T1000 (cell line): ENCODE results near the gene POMC.
"Not testable (repeated sequence)": the region's sequence is repeated elsewhere in the genome, so short reads cannot be mapped to it uniquely, and the experiment has no call there.

Experiments
- DNase-seq: peaks from one replicate; lab custom pipeline; 2025; ENCODE audit warnings: mixed read lengths; lab: John Stamatoyannopoulos, UW

Gene POMC

DNA sequence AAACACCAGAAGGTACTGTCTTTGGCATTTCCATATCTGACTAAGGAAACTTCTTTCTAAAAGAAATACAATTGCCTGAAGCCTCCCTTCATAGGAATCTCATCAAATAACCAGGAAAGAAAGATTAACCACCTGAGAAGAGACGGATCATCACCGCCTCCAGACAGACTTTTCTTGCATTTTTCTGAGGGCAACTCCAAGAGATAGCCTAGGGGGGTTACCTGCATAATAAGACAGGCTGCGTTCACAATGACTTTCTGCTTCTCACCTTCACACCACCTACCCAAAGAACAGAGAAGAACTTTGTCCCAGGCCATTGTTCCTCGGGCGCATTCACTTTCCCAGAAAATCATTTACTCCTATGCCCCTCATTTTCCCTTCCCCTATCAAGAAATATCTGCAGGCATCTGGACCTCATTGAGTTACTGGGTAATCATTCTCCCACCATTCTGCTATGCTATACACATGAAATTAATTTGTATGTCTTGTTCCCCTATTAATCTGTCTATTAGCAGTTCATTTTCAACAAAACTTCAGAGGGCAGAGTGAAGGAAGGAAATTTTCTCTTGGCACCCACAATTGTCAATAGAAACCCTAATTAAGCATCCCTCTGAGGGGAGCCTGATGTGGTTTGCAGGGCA is 8.3 kb upstream of the POMC start:
- DNase-seq: no peak

DNA sequence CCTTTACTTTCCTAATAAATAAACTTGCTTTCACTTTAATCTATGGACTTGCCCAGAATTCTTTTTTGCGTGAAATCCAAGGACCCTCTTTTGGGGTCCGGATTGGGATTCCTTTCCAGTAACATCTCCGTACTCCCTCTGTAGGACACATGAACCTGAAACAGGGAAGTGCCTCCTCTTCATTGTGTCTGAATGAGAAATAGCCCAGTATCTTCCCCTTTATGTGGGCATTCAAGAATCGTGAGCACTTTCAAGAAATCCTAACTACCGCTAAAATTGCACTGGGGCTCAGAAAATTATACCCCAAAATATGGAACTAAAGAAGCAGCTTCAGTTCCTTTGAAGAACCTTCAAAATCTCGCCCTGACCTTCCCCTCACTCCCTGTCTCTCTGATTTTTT is 7.8 kb upstream of the POMC start:
- no peak for DNase-seq

DNA sequence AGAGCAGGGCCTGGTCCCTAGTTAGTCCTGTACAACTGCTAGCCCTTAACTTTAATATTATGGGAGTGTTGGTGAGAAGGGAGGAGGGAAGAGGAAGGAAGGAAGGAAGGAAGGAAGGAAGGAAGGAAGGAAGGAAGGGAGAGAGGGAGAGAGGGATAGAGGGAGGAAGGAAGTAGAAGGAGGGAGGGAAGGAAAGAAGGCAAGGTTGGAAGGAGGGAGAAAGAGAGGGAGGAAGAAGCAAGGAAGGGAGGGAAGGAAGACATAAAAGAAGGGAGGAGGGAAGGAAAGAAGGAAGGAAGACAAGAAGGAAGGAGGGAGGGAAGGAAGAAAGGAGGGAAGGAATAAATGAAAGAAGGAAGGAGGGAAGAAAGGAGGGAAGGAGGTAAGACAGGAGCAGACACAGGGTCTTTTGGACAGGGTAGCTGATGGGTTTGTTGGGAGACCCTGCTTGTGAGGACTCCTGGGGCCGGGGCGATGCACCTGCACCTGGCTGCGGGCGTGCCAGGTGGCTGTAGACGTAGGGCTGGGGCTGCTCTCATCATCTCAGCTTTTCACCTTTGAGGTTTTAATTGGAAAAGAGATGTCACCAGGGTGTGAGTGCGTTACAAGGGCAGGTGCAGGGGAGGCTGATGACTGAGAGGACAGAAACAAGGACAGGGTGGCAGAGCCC is 5.9 kb upstream of the POMC start:
- DNase-seq: no peak

DNA sequence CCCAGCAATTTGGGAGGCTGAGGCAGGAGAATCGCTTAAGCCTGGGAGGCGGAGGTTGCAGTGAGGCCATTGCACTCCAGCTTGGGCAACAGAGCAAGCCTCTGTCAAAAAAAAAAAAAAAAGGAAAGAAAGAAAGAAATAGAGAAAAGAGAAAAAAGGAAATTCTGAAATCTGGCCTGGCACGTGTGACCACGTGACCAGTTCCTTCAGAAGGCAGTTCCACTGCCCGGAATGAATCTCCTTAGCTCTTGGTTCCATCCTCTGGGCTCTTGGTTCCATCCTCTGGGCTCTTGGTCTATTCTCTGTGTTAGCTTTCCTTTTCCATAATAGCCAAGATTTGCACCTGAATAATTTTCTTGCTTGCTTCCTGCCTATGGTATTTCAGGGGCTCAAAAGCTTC is 5.3 kb upstream of the POMC start:
- no peak for DNase-seq

DNA sequence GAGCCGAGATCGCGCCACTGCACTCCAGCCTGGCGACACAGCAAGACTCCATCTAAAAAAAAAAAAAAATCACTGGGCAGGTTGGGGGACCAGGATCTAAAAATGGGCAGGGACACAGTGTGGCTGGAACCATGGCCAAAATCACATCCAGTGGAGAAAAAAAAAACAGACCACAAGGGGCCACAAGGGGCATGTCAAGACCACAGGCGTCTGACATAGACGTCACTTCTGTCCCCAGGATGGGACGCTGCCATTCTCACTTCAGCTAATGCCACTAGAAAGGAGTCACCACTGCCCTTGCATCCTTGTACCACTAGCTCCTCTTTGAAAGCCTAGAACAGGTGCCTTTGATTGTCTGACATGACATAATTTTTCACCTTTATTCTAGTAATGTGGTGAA is 2.5 kb upstream of the POMC start:
- no peak for DNase-seq

DNA sequence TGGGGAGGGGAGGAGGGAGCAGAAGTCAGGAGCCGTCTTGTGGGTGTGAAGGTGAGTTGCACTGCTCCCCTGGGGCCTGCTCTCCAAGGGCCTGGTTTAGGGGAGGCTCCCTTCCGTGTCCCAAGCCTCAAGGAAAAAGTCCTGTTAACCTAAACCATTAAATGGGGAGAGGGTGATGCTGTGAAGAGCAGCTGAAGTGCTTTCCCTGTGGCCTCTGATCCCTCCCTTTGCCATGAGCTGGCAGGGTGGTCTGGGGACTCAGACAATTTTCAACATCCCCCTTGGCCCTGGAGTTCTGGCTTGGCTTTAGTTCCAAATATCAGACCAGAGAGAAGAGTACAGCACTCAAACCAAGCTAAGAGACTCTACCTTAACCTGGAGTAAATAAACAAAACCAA is 692 bp upstream of the POMC start:
- no peak for DNase-seq

DNA sequence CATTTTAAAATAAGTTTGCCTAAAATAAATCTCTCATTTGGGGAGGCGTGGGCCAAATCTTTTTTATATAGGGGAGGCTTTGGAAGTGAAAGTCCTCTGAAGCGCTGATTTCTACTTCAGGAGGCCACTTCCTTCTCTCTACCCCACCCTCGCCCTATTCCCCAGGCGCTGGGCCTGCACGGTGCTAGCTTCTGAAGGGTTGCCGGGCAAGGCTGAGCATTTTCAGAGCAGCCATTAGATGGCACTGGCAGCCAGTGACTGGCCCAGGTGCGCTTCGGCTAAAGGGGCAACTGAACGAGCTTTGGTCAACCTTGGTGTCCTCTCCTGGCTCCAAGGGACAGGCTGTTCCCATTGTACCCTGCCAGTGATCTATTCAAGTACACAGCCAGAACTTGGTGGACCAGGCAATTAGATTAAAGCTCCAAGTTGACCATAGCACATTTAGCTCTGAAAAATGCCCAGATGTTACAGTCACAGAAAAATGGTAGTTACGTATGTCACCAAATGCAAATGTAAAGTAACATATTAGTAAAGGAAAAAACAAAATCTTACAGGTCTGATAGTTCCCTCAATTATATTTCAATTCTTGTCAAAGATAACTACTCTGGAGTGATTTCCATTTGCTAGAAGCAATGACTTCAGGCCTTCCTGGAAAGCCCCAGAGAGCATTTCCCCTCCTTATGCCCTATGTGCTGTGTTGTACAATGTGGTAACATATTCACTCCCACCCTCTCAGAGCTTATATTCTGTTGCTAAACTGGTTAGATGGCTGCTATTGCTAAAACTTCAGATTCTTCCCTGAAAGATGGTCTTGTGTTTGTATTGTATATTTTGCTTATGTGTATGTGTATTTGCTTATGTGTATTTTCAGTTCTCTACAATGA is 2.1 kb downstream of the POMC start:
- DNase-seq: no peak

DNA sequence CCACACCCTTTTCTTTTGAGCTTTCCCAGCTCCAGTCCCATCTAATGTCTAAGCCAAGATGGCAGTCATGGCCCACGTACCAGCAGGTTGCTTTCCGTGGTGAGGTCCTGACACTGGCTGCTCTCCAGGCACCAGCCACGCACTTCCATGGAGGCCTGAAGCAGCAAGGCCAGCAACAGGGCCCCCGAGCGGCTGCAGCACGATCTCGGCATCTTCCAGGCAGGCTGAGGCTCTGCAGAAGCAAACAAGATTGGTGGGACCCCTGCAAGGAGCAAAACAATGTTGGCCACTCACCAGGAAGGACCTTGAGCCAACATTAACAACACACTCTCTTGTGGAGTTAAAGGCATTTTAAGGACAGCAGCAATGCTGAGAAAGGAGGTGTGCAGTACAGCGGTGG is 3.8 kb downstream of the POMC start:
- no peak for DNase-seq

DNA sequence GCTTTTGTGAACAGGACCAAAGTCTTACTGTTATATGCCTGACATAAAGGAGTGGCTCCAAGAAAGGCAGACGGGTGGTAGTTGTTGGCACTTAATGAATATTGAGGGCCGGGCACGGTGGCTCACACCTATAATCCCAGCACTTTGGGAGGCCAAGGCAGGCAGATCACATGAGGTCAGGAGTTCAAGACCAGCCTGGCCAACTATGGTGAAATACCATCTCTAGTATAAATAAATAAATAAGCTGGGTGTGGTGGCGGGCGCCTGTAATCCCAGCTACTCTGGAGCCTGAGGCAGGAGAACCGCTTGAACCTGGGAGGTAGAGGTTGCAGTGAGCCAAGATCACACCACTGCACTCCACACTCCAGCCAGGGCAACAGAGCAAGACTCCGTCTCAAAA is 6.3 kb downstream of the POMC start:
- not testable (repeated sequence) for DNase-seq

DNA sequence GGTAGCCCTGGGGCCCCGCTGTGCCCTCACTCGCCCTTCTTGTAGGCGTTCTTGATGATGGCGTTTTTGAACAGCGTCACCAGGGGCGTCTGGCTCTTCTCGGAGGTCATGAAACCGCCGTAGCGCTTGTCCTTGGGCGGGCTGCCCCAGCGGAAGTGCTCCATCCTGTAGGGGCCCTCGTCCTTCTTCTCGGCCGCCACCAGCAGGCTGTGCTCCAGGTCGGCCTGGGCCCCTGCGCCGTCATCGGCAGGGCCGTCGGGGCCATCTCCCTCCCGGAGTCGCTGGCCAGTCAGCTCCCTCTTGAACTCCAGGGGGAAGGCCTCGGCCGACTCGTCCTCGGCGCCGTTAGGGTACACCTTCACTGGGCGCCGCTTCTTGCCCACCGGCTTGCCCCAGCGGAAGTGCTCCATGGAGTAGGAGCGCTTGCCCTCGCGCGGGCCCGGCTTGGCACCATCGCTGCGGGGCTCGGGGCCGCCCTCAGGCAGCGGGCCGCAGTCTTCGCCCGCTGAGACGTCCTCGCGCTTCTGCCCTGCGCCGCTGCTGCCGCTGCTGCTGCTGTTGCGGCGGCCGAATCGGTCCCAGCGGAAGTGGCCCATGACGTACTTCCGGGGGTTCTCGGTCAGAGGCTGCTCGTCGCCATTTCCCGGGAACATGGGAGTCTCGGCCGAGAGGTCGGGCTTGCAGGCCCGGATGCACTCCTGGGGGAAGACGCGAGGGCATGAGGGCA is 7.2 kb downstream of the POMC start:
- DNase-seq: no peak

DNA sequence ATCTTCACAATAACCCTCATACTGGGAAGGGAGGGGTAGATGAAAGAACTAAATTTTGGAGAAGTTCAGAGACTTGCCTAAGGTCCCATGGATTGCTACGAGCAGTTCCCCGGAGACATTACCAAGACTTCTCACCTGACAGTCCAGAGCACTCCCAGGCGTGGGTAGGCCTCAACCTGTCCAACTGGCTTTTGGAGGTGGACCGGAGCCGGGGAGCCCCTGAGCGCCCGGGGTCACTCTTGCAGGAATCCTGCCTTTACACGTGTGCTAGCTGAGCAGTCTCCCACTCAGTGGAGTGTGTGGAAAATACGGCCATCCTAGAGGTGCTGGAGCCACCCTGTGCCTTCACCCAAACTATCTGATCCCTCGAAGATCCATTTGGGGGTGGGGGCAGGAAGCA is 8.0 kb downstream of the POMC start:
- no peak for DNase-seq

DNA sequence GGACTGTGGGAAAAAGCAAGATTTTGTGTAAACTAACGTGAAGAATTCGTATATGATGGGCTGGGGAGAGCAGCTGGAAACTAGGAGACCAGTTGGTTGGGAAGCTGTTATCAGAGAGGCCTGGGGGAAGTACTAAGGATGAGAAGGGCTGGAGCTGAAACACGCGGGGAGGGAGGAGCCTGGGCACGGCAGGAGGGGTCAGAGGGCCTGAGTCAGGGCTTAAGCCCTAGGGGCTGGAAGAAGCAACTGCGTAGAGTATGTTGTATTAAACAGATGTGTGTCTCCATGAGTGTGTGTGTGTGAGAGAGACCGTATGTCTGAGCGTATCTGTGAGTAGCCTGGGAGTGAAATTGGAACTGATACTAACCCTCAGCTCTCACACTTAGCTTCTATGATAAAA is 8.4 kb downstream of the POMC start:
- DNase-seq: no peak

DNA sequence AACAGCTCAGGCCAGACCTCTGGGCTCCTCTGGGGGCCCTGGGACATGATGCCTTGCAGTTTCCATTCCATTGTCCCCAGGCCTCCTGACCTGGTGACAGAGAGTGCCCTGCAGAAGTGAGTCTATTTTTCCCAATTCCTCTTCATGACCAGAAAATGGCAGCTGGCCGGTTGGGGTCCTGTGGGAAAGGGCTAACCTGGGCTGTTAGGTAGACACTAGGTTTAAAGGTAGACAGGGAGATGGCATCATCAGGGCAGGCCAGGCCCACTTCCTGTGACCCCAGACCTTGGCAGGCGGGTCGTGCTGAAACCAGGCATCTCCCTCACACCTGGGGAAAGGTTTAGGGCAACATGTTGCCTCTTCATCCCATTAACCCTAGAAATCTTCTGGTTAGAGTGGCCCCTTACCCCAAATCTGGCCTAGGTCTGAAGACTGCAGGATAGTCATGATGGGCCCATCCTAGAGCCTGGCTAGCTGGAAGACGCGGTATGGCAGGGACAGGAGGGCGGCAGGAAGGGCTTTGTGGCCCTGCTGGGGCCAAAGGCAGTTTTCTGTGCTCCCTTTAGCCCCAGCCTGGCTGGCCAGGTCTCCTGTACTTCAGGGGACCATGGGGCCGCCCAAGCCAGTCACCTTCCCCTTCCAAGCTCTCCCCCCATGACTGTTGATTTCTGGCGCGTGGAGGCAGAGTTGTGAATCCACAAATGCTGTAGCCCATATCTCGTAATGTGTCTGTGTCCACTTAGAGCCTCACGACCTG is 10.1 kb downstream of the POMC start:
- DNase-seq: no peak

DNA sequence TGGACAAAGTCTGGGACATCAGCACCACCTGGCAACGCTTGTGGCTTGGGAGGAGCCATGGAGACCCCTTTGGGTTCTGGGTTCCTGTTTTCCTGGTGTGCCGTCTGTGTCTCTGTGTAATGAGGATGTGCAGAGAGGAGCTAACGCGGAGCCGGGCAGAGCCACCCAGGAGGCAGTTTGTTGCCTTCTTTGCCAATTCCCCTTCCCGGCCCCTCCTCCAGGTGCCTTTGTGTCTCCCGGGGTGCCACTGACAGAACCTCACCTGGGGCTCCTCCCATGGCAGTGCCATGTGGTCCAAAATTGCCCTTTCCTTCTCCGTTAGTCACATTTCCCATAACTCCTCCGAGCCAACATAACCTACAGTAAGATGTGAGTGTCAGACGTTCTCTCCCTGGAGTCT is 13.0 kb downstream of the POMC start:
- DNase-seq: no peak

DNA sequence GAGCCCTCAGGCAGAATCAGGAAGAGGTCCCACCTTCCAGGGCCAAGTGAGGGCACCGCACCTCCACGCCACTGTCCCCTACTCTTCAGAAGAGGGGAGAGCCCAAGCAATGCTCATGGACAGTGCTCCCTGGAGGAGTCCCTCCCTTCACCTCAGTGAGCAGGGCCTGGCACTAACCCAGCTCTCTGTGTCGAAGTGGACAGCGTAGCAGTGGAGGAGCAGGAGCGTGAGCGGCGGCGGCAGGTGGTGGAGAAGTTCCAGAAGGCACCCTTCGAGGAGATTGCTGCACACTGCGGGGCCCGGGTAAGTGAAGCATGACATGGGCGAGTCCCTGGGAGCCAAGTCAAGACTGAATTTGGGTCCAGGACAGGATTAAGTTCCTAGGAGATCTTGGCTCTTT is 16.7 kb downstream of the POMC start:
- DNase-seq: no peak

DNA sequence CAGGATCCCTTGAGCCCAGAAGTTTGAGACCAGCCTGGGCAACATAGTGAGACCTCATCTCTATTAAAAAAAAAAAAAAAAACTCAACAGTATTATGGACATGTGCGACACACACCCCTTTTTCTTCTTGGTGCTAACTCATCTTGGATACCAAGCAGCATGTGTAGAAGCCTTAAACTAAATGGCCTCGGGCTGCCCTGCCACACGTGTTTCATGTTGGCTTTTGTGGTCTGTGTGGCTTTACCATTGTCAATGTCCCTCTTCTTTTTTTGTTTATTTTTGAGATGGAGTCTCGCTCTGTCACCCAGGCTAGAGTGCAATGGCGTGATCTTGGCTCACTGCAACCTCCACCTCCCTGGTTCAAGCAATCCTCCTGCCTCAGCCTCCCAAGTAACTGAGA is 17.4 kb downstream of the POMC start:
- DNase-seq: not testable (repeated sequence)

DNA sequence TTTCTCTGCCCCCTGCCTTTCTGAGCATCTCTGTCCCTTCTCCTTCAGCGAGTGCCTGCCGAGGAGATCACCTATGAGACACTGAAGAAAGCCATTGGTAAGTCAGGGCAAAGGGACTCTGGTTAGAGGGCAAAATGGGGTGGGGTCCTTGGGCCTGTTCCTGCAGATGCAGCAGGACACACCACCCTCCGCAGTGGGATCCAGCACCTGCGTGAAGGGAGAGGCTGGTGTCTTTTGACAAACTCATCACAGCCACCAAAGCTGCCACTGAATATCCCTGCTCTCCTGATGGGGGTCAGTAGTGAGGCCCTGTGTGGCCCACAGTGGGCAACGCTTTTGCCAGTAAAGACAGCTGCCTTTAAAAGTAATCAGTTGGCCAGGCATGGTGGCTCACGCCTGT is 18.7 kb downstream of the POMC start:
- no peak for DNase-seq

DNA sequence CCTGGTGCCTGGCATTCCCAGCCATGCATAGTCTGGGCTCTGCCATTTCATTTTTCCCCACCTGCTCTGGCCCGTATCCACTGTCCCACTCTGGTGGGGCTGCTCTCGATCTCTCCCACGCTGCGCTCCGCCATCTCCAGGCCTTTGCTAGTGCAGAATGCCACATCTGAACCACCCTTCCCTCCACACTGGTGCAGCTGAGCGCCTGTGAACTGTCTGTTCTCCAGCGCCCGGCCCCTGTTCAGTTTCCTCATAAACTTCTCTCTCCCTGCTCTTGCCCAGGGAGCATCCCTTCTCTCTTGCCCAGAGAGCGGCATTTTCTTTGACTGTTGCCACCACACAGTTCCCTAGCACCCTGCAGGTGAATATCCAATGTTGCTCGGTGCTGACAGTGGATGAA is 21.5 kb downstream of the POMC start:
- DNase-seq: no peak

DNA sequence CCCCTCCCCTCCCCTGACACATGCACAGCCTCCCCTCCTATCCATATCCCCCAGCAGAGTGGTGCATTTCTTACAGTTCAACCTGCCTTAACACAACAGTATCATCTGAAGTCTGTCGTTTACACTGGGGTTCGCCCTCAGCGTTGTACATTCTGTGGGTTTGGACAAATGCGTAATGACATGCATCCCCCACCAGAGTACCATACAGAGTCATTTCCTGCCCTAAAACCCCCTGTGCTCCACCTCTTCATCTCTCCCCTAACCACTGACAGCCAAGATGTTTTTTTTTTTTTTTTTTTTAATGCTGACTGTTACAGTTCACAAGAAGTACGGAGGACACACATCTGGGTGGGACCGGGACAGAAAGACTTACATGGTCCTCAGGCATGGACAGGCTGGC is 22.6 kb downstream of the POMC start:
- no peak for DNase-seq

DNA sequence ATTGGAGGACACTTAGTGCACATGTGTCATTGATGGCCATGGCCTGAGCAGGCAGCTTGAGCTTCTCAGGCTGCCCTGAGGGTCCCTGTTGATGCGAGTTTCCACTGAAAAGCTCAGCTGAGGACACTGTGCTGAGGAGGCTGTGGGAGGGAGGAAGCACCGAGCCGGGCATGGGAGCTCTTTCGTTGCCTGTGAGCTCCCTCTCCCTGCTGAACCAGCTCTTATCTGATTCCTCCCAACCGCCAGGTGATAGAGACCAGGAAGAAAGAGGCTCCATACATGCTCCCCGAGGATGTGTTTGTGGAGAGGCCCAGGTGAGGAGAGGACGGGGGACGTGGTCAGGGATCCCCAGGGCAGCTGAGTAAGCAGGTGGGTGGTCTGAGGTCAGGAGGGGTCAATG is 27.3 kb downstream of the POMC start:
- no peak for DNase-seq

DNA sequence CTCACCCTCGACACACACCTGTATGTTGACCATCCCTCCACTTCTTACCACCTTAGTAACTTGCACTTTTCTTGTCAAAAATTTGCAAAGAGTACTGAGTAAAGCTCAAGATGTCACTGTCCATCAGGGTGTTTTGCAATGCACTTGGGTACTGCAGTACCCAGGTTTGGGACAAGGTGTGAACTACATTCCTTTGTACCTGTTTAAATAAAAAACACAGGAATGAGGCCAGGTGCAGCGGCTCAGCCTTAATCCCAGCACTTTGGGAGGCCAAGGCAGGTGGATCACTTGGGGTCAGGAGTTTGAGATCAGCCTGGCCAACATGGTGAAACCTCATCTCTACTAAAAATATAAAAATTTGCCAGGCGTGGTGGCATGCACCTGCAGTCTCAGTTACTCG is 27.8 kb downstream of the POMC start:
- not testable (repeated sequence) for DNase-seq

DNA sequence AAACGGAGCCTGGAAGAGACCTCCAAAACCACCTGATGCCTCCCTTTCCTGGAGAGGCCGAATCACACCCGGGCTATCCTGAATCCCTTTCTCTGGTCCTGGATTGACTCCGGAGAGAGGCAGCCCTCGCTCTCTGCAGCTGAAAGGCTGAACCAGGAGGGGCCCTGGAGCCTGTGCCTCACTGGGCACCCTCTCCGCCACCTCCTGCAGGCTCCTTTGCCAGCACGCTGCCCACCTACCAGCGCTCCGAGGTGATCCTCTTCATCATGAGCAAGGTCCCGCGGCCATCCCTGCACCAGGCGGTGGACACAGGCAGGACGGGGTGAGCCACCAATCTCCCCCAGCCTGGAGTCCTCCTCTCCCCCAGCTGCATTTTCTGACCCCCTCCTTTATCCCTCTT is 35.7 kb downstream of the POMC start:
- no peak for DNase-seq
